ENCODE data around the gene FZD10.

- TF ChIP-seq SIN3A (IDR thresholded peaks at IDR 0.05; ENCODE audit: borderline replicate concordance, insufficient read depth, low read depth, low read length) (no peak), CTCF (IDR thresholded peaks at IDR 0.05) (no peak)
Observed at GRCh38 chr12:130118181-130118580, 44.1 kb upstream of the FZD10 start.
